PC-3 (cell line): ENCODE data around the gene IL17B. TPM values are rescaled to one million over a fixed set of nuclear protein-coding genes. Genes with fewer than 3 reads are reported as not detected.

Experiments used
- ATAC-seq: fragments of 200-7000 bp; cut with Tn5 transposase; 2 replicates; pipeline ENCODE4 v1.9.1; 2020; ENCODE audit warnings: mild to moderate bottlenecking, moderate library complexity
- BruUV-seq: library from RNA; stranded (reverse); fragments of 400-500 nt; replicated peaks from 2 replicates; lab custom pipeline; 2021; lab: Mats Ljungman, UMichigan
- CTCF ChIA-PET: fragments of 300-600 bp; sonication (Branson Sonifier 250); formaldehyde crosslinking; loops from one replicate; lab custom pipeline; 2022; ENCODE audit warnings: antibody characterized with exemption; lab: Charles Lee
- POLR2A ChIA-PET: fragments of 300-600 bp; sonication (Branson Sonifier 250); formaldehyde crosslinking; loops from one replicate; lab custom pipeline; 2022; ENCODE audit warnings: antibody characterized with exemption; ENCODE audit not compliant: unreplicated experiment; lab: Charles Lee
- DNase-seq: peaks from one replicate; pipeline ENCODE4 v3.0.0-alpha.2; 2015
- H2AFZ ChIP-seq: fragments of 300-600 bp; sonication (generic); 2 replicates; pipeline ENCODE4 v1.6.0; 2016; ENCODE audit warnings: antibody characterized with exemption, low read length
- H3F3A ChIP-seq: fragments of 300-600 bp; sonication (generic); one replicate; pipeline ENCODE4 v1.6.0; 2017; ENCODE audit warnings: antibody characterized with exemption, low read length, control low read depth, mild to moderate bottlenecking; ENCODE audit not compliant: unreplicated experiment
- H3K27ac ChIP-seq: fragments of 300-600 bp; sonication (generic); 2 replicates; pipeline ENCODE4 v1.5.1; 2016; ENCODE audit warnings: mild to moderate bottlenecking, low read length
- H3K27me3 ChIP-seq: fragments of 300-600 bp; sonication (generic); 2 replicates; pipeline ENCODE4 v1.6.1; 2016; ENCODE audit warnings: low read length, mixed read lengths
- H3K36me3 ChIP-seq: fragments of 300-600 bp; sonication (generic); 2 replicates; pipeline ENCODE4 v1.6.1; 2016; ENCODE audit warnings: low read depth, mixed run types, low read length, mixed read lengths
- H3K4me1 ChIP-seq: fragments of 300-600 bp; sonication (generic); 2 replicates; pipeline ENCODE4 v1.5.1; 2016; ENCODE audit warnings: low read length; ENCODE audit not compliant: insufficient read depth
- H3K4me2 ChIP-seq: fragments of 300-600 bp; sonication (generic); 2 replicates; pipeline ENCODE4 v1.6.0; 2016; ENCODE audit warnings: low read length
- H3K4me3 ChIP-seq: fragments of 300-600 bp; sonication (generic); 2 replicates; pipeline ENCODE4 v1.5.1; 2016; ENCODE audit warnings: mild to moderate bottlenecking, low read length, mixed read lengths
- H3K79me2 ChIP-seq: fragments of 300-600 bp; sonication (generic); 2 replicates; pipeline ENCODE4 v1.6.1; 2017; ENCODE audit warnings: low read length, mixed read lengths
- H3K9ac ChIP-seq: fragments of 300-600 bp; sonication (generic); 2 replicates; pipeline ENCODE4 v1.6.0; 2016; ENCODE audit warnings: mild to moderate bottlenecking, low read length
- H3K9me2 ChIP-seq: fragments of 300-600 bp; sonication (generic); replicated peaks from 2 replicates; pipeline ENCODE4 v1.6.1; 2016; ENCODE audit warnings: mixed run types, low read length, mixed read lengths
- H3K9me3 ChIP-seq: fragments of 300-600 bp; sonication (generic); 2 replicates; pipeline ENCODE4 v1.6.1; 2016; ENCODE audit warnings: low read length, mixed read lengths
- H4K20me1 ChIP-seq: fragments of 300-600 bp; sonication (generic); 2 replicates; pipeline ENCODE4 v1.6.1; 2016; ENCODE audit warnings: low read length, mixed read lengths
- EZH2 ChIP-seq: fragments of 300-600 bp; sonication (generic); IDR thresholded peaks from one replicate; pipeline ENCODE4 v1.6.1; 2017; ENCODE audit warnings: antibody characterized with exemption, mild to moderate bottlenecking, low read length; ENCODE audit not compliant: unreplicated experiment
- EZH2phosphoT487 ChIP-seq: fragments of 300-600 bp; sonication (generic); IDR thresholded peaks from 2 replicates; pipeline ENCODE4 v1.6.1; 2018; ENCODE audit warnings: mild to moderate bottlenecking, antibody characterized with exemption, low read length, borderline replicate concordance
- intact Hi-C: fragments of 100-400 bp; cut with micrococcal nuclease; formaldehyde crosslinking; loops from 2 replicates; pipeline ENCODE4 v1.9.0; 2023
- total RNA-seq: library from RNA; depleted of rRNA; stranded (reverse); fragments of >200 nt; gene quantifications from 2 replicates; pipeline ENCODE4 v1.2.3, GENCODE V29; 2014
- TF ChIP-seq, protein P1 (sequence below): fragments of 300-600 bp; sonication (generic); conservative IDR thresholded peaks from 2 replicates; pipeline ENCODE4 v1.5.1; 2017; ENCODE audit warnings: antibody characterized with exemption, low read depth, mild to moderate bottlenecking, low read length

Gene IL17B
- total RNA-seq, 1 experiment from 2014 or later: not detected

DNA sequence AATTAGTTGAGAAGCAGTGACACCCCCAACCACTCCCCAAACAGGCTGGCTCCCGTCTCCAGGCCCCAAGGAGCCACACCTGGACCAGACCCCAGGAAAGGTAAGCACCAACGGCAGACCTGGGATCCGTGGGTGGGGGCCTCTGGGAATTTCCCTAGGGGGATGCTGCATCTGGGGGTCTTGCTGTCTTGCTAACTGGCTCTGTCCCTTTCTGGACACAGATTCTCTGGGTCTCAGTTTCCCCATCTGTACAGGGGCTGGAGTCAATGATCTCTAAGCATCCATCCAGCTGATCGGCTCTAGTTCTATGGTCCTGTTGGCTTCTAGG, 27.9 kb upstream of the IL17B start:
- ATAC-seq (no peak), DNase-seq (no peak)
- H3K4me2 ChIP-seq: no peak overlapping the region
- intact Hi-C loops: no loop called here
- CTCF ChIA-PET: interaction anchor here (0.5 kb wide), 1 partner anchor 83 kb away, joined by 3 read pairs; no protein-coding TSS in a partner anchor
- POLR2A ChIA-PET: no interaction called here
- peaks cover 6% of the 10 kb centered on the region; the same call in 1 of the 2 replicates for H3K4me1 ChIP-seq
- no peaks in the 10 kb centered on the region for H3F3A ChIP-seq
- H3K27ac ChIP-seq: no peak overlapping the region
- TF ChIP-seq EZH2phosphoT487 (no peak), EZH2 (no peak)
- TF ChIP-seq, protein P1, sequence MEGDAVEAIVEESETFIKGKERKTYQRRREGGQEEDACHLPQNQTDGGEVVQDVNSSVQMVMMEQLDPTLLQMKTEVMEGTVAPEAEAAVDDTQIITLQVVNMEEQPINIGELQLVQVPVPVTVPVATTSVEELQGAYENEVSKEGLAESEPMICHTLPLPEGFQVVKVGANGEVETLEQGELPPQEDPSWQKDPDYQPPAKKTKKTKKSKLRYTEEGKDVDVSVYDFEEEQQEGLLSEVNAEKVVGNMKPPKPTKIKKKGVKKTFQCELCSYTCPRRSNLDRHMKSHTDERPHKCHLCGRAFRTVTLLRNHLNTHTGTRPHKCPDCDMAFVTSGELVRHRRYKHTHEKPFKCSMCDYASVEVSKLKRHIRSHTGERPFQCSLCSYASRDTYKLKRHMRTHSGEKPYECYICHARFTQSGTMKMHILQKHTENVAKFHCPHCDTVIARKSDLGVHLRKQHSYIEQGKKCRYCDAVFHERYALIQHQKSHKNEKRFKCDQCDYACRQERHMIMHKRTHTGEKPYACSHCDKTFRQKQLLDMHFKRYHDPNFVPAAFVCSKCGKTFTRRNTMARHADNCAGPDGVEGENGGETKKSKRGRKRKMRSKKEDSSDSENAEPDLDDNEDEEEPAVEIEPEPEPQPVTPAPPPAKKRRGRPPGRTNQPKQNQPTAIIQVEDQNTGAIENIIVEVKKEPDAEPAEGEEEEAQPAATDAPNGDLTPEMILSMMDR: no peak
- H3K27me3 ChIP-seq: no peaks in the 10 kb centered on the region
- H3K9ac ChIP-seq: no peak overlapping the region
- no peaks in the 10 kb centered on the region for H4K20me1 ChIP-seq
- H2AFZ ChIP-seq: no peak overlapping the region
- H3K36me3 ChIP-seq: no peaks in the 10 kb centered on the region
- no peaks in the 10 kb centered on the region for H3K9me2 ChIP-seq
- H3K4me3 ChIP-seq: no peak overlapping the region
- no TSS peak for BruUV-seq
- H3K79me2 ChIP-seq: no peaks in the 10 kb centered on the region
- no peaks in the 10 kb centered on the region for H3K9me3 ChIP-seq

DNA sequence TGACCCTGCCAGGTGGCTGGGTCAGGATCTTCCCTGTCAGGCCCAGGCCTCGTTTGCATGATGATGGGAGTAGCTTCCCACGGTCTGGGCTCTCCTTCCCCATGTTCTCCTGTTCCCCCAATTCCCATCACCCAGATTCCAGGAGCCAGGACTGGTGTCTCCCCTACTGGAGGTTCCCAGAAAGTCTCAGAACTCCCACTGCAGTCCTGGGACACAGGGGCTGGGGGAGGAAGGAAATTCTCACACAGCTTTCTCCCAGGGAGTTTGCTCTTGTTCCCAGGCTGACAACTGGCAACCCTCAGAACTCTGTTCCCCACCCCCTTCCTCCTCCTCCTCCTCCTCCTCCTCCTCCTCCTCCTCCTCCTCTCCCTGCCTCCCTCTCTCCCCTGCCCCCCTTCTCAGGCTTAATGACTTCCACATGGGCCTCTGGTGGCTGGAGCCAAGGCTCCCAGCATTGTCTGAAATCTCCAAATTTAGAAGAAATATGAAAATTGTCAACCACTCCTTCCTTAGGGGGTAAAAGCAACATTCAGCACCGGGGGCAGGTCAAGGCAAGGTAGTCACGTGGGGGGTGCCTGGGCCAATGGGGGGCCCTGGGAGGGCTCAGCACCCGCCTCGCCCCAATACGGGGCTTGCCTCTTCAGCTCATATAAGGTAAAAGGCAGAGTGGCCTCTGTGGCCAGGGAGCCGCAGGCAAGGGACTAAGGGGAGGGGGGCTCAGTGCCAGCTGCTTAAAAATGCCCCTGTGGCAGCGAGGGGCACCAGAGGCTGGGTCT, 27.3 kb upstream of the IL17B start:
- Histone ChIP-seq H3K36me3 (no peaks in the 10 kb centered on the region), H3K4me1 (peaks cover 6% of the 10 kb centered on the region; the same call in 1 of the 2 replicates), H3K9me3 (no peaks in the 10 kb centered on the region), H3K9ac (no peak overlapping the region), H3K79me2 (no peaks in the 10 kb centered on the region), H3K4me2 (no peak overlapping the region), H3K27ac (no peak overlapping the region), H2AFZ (no peak overlapping the region), H4K20me1 (no peaks in the 10 kb centered on the region), H3K4me3 (no peak overlapping the region), H3F3A (no peaks in the 10 kb centered on the region), H3K9me2 (no peaks in the 10 kb centered on the region), H3K27me3 (no peaks in the 10 kb centered on the region)
- POLR2A ChIA-PET: no interaction called here
- ATAC-seq (no peak), DNase-seq (no peak)
- intact Hi-C loops: no loop called here
- CTCF ChIA-PET: interaction anchor here (0.5 kb wide), 1 partner anchor 82 kb away, joined by 3 read pairs; no protein-coding TSS in a partner anchor
- TF ChIP-seq EZH2phosphoT487 (no peak), EZH2 (no peak)
- TF ChIP-seq, protein P1: no peak
- no TSS peak for BruUV-seq

DNA sequence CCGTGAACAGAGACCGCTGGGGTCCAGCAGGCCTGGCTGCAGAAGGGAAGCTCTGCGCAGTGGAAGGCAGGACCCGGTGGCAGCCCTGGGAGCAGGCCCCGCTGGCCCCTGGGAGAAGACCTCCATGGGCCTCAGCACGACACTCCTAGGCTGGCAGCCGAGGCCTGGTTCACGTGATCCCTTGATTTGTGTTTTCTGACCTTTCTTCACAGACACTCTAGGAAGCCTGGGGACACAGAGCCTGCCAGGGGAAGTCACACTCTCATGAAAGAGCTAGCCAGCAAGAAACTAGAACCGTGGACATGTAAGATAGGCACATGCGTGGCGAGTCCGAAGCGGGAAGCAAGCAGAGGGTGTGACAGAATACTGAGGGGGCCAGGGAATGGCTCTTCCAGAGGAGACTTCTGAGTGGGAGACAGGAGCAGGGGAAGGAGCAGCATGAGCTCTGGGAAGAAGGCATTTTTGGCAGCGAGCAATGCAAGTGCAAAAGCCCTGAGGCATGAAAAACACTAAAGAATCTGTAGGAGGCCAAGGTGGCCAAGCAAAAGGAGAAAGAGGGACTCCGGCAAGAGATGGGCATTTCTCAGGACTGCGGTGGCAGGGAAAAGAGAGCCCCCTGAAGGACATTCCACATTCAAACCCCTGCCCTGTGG, 26.6 kb upstream of the IL17B start:
- no peaks in the 10 kb centered on the region for H3K27me3 ChIP-seq
- POLR2A ChIA-PET: no interaction called here
- CTCF ChIA-PET: no interaction called here
- no peaks in the 10 kb centered on the region for H3K9me3 ChIP-seq
- intact Hi-C loops: no loop called here
- ATAC-seq (no peak), DNase-seq (no peak)
- H2AFZ ChIP-seq: no peak overlapping the region
- H3K36me3 ChIP-seq: no peaks in the 10 kb centered on the region
- H3K27ac ChIP-seq: no peak overlapping the region
- no peak overlapping the region for H3K4me2 ChIP-seq
- H4K20me1 ChIP-seq: no peaks in the 10 kb centered on the region
- H3K79me2 ChIP-seq: no peaks in the 10 kb centered on the region
- no peak overlapping the region for H3K4me3 ChIP-seq
- peaks cover 6% of the 10 kb centered on the region; the same call in 1 of the 2 replicates for H3K4me1 ChIP-seq
- no peak overlapping the region for H3K9ac ChIP-seq
- no peaks in the 10 kb centered on the region for H3K9me2 ChIP-seq
- no peak for TF ChIP-seq EZH2
- TF ChIP-seq, protein P1: no peak
- no peak for TF ChIP-seq EZH2phosphoT487
- H3F3A ChIP-seq: no peaks in the 10 kb centered on the region
- no TSS peak for BruUV-seq
